ENCODE measurements around the gene THRB. TPM values are rescaled to one million over a fixed set of nuclear protein-coding genes. Genes with fewer than 3 reads are reported as not detected.

Gene THRB
- total and polyA plus RNA-seq, 5 donors from 2014 or later: 0.30 TPM; not detected in 4

DNA sequence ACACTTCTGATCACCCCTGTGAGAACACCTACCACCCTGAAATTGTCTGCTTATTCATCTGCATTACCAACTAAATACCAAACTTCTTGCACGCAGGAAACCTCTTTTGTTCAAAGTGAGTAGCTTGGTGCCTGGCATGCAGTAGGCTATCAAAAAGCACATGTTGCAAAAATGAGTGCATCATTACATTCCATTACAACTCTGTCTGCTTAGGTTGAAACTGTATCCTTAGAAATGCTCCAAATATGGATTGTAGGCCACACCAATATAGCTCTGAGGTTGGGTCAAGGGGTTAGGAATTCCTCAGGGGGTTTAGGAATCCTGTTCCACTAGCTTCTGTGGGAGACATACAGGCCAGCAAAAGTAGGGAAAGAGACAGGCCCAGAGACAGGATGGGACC, 107.2 kb downstream of the THRB start:
- H3K27me3 Mint-ChIP-seq: no peaks in the 10 kb centered on the region
- no peaks in the 10 kb centered on the region for H3K36me3 ChIP-seq (ENCODE audit: control insufficient read depth, insufficient read depth, low read length)

GRCh38 chr3:24387000-24387399, 107.7 kb downstream of the THRB start:
- H3K4me3 ChIP-seq (ENCODE audit: low read depth, low read length): no peak overlapping the region
- H3K4me3 Mint-ChIP-seq: no peak overlapping the region
- no peaks in the 10 kb centered on the region for H3K27me3 Mint-ChIP-seq
- no peaks in the 10 kb centered on the region for H3K4me1 Mint-ChIP-seq
- peaks cover 0 to 3% (median 0%) of the 10 kb centered on the region in 7 donors for H3K9me3 Mint-ChIP-seq
- H3K27ac Mint-ChIP-seq: no peak overlapping the region
- DNase-seq (no peak), ATAC-seq (ENCODE audit: low read depth in 2 of 2) (no peak)
- H3K36me3 Mint-ChIP-seq: no peaks in the 10 kb centered on the region
- H3K27me3 ChIP-seq (ENCODE audit: control insufficient read depth, insufficient read depth, low read length): no peaks in the 10 kb centered on the region
- H3K27ac ChIP-seq (ENCODE audit: insufficient read depth, low read length, poor library complexity, severe bottlenecking): no peak overlapping the region
- no peaks in the 10 kb centered on the region for H3K4me1 ChIP-seq (ENCODE audit: control insufficient read depth, insufficient read depth, low read length, poor library complexity, severe bottlenecking)
- H3K36me3 ChIP-seq (ENCODE audit: control insufficient read depth, insufficient read depth, low read length): no peaks in the 10 kb centered on the region
- no peaks in the 10 kb centered on the region for H3K9me3 ChIP-seq (ENCODE audit: control insufficient read depth in 2 of 2, low read length in 2 of 2)

More for the DNA sequence above, 107.2 kb downstream of the THRB start:
- DNase-seq (no peak), ATAC-seq (ENCODE audit: low read depth in 2 of 2) (no peak)
- Histone ChIP-seq H3K27me3 (ENCODE audit: control insufficient read depth, insufficient read depth, low read length) (no peaks in the 10 kb centered on the region), H3K9me3 (ENCODE audit: control insufficient read depth in 2 of 2, low read length in 2 of 2) (no peaks in the 10 kb centered on the region), H3K4me1 (ENCODE audit: control insufficient read depth, insufficient read depth, low read length, poor library complexity, severe bottlenecking) (no peaks in the 10 kb centered on the region), H3K27ac (ENCODE audit: insufficient read depth, low read length, poor library complexity, severe bottlenecking) (no peak overlapping the region), H3K4me3 (ENCODE audit: low read depth, low read length) (no peak overlapping the region)
- no peak overlapping the region for H3K4me3 Mint-ChIP-seq
- H3K9me3 Mint-ChIP-seq: peaks cover 0 to 3% (median 0%) of the 10 kb centered on the region in 7 donors
- H3K36me3 Mint-ChIP-seq: no peaks in the 10 kb centered on the region
- H3K4me1 Mint-ChIP-seq: no peaks in the 10 kb centered on the region
- H3K27ac Mint-ChIP-seq: no peak overlapping the region

- no peaks in the 10 kb centered on the region for H3K36me3 Mint-ChIP-seq
Measured at GRCh38 chr3:24386458-24386857, 108.2 kb downstream of the THRB start.

GRCh38 chr3:24385012-24385615, 109.5 kb downstream of the THRB start:
- Histone ChIP-seq H3K27me3 (ENCODE audit: control insufficient read depth, insufficient read depth, low read length) (no peaks in the 10 kb centered on the region), H3K36me3 (ENCODE audit: control insufficient read depth, insufficient read depth, low read length) (no peaks in the 10 kb centered on the region), H3K9me3 (ENCODE audit: control insufficient read depth in 2 of 2, low read length in 2 of 2) (no peaks in the 10 kb centered on the region), H3K4me1 (ENCODE audit: control insufficient read depth, insufficient read depth, low read length, poor library complexity, severe bottlenecking) (no peaks in the 10 kb centered on the region), H3K27ac (ENCODE audit: insufficient read depth, low read length, poor library complexity, severe bottlenecking) (no peak overlapping the region), H3K4me3 (ENCODE audit: low read depth, low read length) (no peak overlapping the region)
- Mint-ChIP-seq H3K27me3 (no peaks in the 10 kb centered on the region), H3K4me3 (no peak overlapping the region), H3K4me1 (no peaks in the 10 kb centered on the region), H3K27ac (no peak overlapping the region), H3K36me3 (no peaks in the 10 kb centered on the region), H3K9me3 (peaks cover 0 to 2% (median 0%) of the 10 kb centered on the region in 7 donors)
- no peak for ATAC-seq (ENCODE audit: low read depth in 2 of 2)
- no peak for DNase-seq

More at GRCh38 chr3:24386458-24386857, 108.2 kb downstream of the THRB start:
- peaks cover 0 to 1% (median 0%) of the 10 kb centered on the region in 7 donors for H3K9me3 Mint-ChIP-seq
- no peak overlapping the region for H3K27ac Mint-ChIP-seq
- no peaks in the 10 kb centered on the region for H3K4me1 Mint-ChIP-seq
- no peak overlapping the region for H3K27ac ChIP-seq (ENCODE audit: insufficient read depth, low read length, poor library complexity, severe bottlenecking)
- no peak overlapping the region for H3K4me3 ChIP-seq (ENCODE audit: low read depth, low read length)
- no peaks in the 10 kb centered on the region for H3K27me3 ChIP-seq (ENCODE audit: control insufficient read depth, insufficient read depth, low read length)
- H3K4me3 Mint-ChIP-seq: no peak overlapping the region
- no peaks in the 10 kb centered on the region for H3K9me3 ChIP-seq (ENCODE audit: control insufficient read depth in 2 of 2, low read length in 2 of 2)
- H3K27me3 Mint-ChIP-seq: no peaks in the 10 kb centered on the region
- DNase-seq: no peak
- H3K36me3 ChIP-seq (ENCODE audit: control insufficient read depth, insufficient read depth, low read length): no peaks in the 10 kb centered on the region
- no peak for ATAC-seq (ENCODE audit: low read depth in 2 of 2)
- no peaks in the 10 kb centered on the region for H3K4me1 ChIP-seq (ENCODE audit: control insufficient read depth, insufficient read depth, low read length, poor library complexity, severe bottlenecking)

DNA sequence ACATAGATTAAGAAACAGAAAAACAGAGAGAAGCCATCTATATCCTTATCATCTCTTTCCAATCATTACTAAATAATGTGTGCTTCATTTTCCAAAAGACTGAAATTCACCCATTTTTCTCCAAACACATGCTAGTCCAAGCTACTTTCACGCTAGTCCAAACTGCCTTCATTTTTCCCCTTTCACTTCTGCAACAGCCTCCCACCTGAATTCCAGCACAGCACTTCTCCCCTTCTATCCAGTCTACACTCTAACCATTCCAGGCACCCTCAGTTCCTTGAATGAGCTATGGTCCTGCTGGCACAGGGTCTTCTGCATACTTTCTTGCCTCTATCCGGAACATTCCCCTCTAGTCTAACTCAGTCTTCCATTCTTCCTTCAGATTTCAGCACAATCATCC, 112.0 kb downstream of the THRB start:
- no peak for ATAC-seq (ENCODE audit: low read depth in 2 of 2)
- Histone ChIP-seq H3K36me3 (ENCODE audit: control insufficient read depth, insufficient read depth, low read length) (no peaks in the 10 kb centered on the region), H3K9me3 (ENCODE audit: control insufficient read depth in 2 of 2, low read length in 2 of 2) (no peaks in the 10 kb centered on the region), H3K27me3 (ENCODE audit: control insufficient read depth, insufficient read depth, low read length) (no peaks in the 10 kb centered on the region), H3K4me1 (ENCODE audit: control insufficient read depth, insufficient read depth, low read length, poor library complexity, severe bottlenecking) (no peaks in the 10 kb centered on the region), H3K27ac (ENCODE audit: insufficient read depth, low read length, poor library complexity, severe bottlenecking) (no peak overlapping the region), H3K4me3 (ENCODE audit: low read depth, low read length) (no peak overlapping the region)
- Mint-ChIP-seq H3K27me3 (no peaks in the 10 kb centered on the region), H3K27ac (no peak overlapping the region), H3K9me3 (peaks cover 0 to 4% (median 0%) of the 10 kb centered on the region in 7 donors), H3K4me1 (no peaks in the 10 kb centered on the region), H3K36me3 (no peaks in the 10 kb centered on the region), H3K4me3 (no peak overlapping the region)
- no peak for DNase-seq

DNA sequence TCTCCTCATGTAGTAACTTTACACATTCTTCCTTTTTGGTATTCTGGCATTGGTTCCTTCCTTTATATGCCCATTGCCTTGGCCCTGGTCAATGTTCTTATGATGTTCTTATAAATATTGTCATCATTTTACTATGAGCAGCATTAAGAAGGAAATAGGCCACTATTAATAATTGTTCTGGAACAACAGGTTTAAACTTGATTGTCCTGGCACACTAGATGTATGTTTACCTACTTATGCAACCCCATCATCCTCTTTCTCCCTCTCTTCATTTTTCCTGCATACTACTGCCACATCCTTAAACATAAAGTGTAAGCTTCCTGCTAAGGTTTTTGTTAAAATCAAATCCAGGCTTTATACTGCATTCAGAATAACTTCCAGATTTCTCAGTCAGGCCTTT, 114.7 kb downstream of the THRB start:
- Mint-ChIP-seq H3K27me3 (no peaks in the 10 kb centered on the region), H3K4me3 (no peak overlapping the region), H3K27ac (no peak overlapping the region), H3K9me3 (peaks cover 0 to 4% (median 1%) of the 10 kb centered on the region in 7 donors), H3K36me3 (no peaks in the 10 kb centered on the region), H3K4me1 (no peaks in the 10 kb centered on the region)
- no peak overlapping the region for H3K4me3 ChIP-seq (ENCODE audit: low read depth, low read length)
- no peaks in the 10 kb centered on the region for H3K9me3 ChIP-seq (ENCODE audit: control insufficient read depth in 2 of 2, low read length in 2 of 2)
- H3K4me1 ChIP-seq (ENCODE audit: control insufficient read depth, insufficient read depth, low read length, poor library complexity, severe bottlenecking): no peaks in the 10 kb centered on the region
- H3K36me3 ChIP-seq (ENCODE audit: control insufficient read depth, insufficient read depth, low read length): no peaks in the 10 kb centered on the region
- ATAC-seq (ENCODE audit: low read depth in 2 of 2) (no peak), DNase-seq (no peak)
- no peaks in the 10 kb centered on the region for H3K27me3 ChIP-seq (ENCODE audit: control insufficient read depth, insufficient read depth, low read length)
- H3K27ac ChIP-seq (ENCODE audit: insufficient read depth, low read length, poor library complexity, severe bottlenecking): no peak overlapping the region

- Mint-ChIP-seq H3K27me3 (no peaks in the 10 kb centered on the region), H3K4me1 (no peaks in the 10 kb centered on the region), H3K9me3 (peaks cover 0 to 4% (median 1%) of the 10 kb centered on the region in 7 donors), H3K36me3 (no peaks in the 10 kb centered on the region), H3K27ac (no peak overlapping the region), H3K4me3 (no peak overlapping the region)
- ATAC-seq (ENCODE audit: low read depth in 2 of 2) (no peak), DNase-seq (no peak)
- no peaks in the 10 kb centered on the region for H3K9me3 ChIP-seq (ENCODE audit: control insufficient read depth in 2 of 2, low read length in 2 of 2)
- H3K4me3 ChIP-seq (ENCODE audit: low read depth, low read length): no peak overlapping the region
- H3K27me3 ChIP-seq (ENCODE audit: control insufficient read depth, insufficient read depth, low read length): no peaks in the 10 kb centered on the region
- H3K36me3 ChIP-seq (ENCODE audit: control insufficient read depth, insufficient read depth, low read length): no peaks in the 10 kb centered on the region
- H3K4me1 ChIP-seq (ENCODE audit: control insufficient read depth, insufficient read depth, low read length, poor library complexity, severe bottlenecking): no peaks in the 10 kb centered on the region
- no peak overlapping the region for H3K27ac ChIP-seq (ENCODE audit: insufficient read depth, low read length, poor library complexity, severe bottlenecking)
Measured at GRCh38 chr3:24378313-24378712, 116.3 kb downstream of the THRB start.

DNA sequence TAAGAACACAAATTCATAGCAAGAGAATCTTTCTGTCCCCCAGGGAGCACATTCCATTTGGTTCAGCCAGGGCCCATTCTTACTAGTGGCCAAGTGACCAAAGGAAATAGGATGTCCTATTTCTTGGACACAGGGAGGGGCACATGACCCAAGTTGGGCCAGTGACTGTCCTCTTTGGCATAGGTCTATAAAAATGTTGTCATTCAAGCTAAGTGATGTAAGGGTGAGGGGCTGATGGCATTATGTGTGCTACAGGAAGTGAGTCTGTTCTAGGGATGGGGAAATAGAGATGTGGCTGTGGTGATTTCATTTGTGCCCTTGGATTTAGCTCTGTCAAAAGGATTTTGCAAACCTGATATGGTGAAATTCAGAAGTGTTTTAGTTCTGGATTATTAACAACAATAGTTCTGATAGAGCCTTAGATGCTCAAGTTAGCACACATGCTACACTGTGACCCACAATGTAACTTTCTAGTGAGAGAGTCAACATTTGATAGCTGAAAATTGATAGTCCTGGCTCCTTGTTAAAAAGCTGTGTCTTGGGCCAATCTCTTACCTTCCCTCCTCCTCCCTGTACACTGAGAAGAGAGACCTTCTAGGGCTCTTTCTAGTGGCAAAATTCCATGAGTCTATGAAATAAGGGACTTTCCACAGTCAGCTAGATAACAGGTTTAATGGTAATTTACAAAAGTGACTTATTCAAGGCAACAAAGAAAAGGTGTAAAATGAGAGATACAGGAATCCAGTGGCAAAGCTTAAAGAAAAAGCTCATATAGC, 117.2 kb downstream of the THRB start:
- no peaks in the 10 kb centered on the region for H3K27me3 ChIP-seq (ENCODE audit: control insufficient read depth, insufficient read depth, low read length)
- DNase-seq (no peak), ATAC-seq (ENCODE audit: low read depth in 2 of 2) (no peak)
- H3K4me1 ChIP-seq (ENCODE audit: control insufficient read depth, insufficient read depth, low read length, poor library complexity, severe bottlenecking): no peaks in the 10 kb centered on the region
- Mint-ChIP-seq H3K27me3 (no peaks in the 10 kb centered on the region), H3K4me3 (no peak overlapping the region), H3K4me1 (no peaks in the 10 kb centered on the region), H3K27ac (no peak overlapping the region), H3K9me3 (peaks cover 0 to 4% (median 0%) of the 10 kb centered on the region in 7 donors), H3K36me3 (no peaks in the 10 kb centered on the region)
- H3K4me3 ChIP-seq (ENCODE audit: low read depth, low read length): no peak overlapping the region
- no peaks in the 10 kb centered on the region for H3K9me3 ChIP-seq (ENCODE audit: control insufficient read depth in 2 of 2, low read length in 2 of 2)
- no peak overlapping the region for H3K27ac ChIP-seq (ENCODE audit: insufficient read depth, low read length, poor library complexity, severe bottlenecking)
- no peaks in the 10 kb centered on the region for H3K36me3 ChIP-seq (ENCODE audit: control insufficient read depth, insufficient read depth, low read length)
